T-helper 9 cell (primary cell): Measurements from ENCODE around the gene GAS7.
"Not testable (repeated sequence)": the region's sequence is repeated elsewhere in the genome, so short reads cannot be mapped to it uniquely, and the experiment has no call there.

ENCODE experiments used
- DNase-seq: peaks from one replicate; pipeline ENCODE4 v3.0.0-alpha.2; 2020

The GAS7 gene

GRCh38 chr17:10105513-10106001, 92.8 kb downstream of the GAS7 start:
- no peak for DNase-seq

- DNase-seq: no peak
Measured at GRCh38 chr17:10103712-10104111, 94.7 kb downstream of the GAS7 start.

- DNase-seq: no peak
Measured at GRCh38 chr17:10102817-10103216, 95.6 kb downstream of the GAS7 start.

- no peak for DNase-seq
Measured at GRCh38 chr17:10099051-10099571, 99.3 kb downstream of the GAS7 start.

- no peak for DNase-seq
Measured at GRCh38 chr17:10096596-10096995, 101.8 kb downstream of the GAS7 start.

- DNase-seq: not testable (repeated sequence)
Measured at GRCh38 chr17:10095295-10095694, 103.1 kb downstream of the GAS7 start.

- no peak for DNase-seq
Measured at GRCh38 chr17:10094797-10095196, 103.6 kb downstream of the GAS7 start.

- no peak for DNase-seq
Measured at GRCh38 chr17:10092595-10092994, 105.8 kb downstream of the GAS7 start.

GRCh38 chr17:10091046-10091445, 107.4 kb downstream of the GAS7 start:
- DNase-seq: no peak

- no peak for DNase-seq
Measured at GRCh38 chr17:10089196-10089804, 109.1 kb downstream of the GAS7 start.

- no peak for DNase-seq
Measured at GRCh38 chr17:10088444-10088843, 110.0 kb downstream of the GAS7 start.

- DNase-seq: no peak
Measured at GRCh38 chr17:10087355-10087754, 111.1 kb downstream of the GAS7 start.

- DNase-seq: no peak
Measured at GRCh38 chr17:10083864-10084263, 114.5 kb downstream of the GAS7 start.

GRCh38 chr17:10082795-10083194, 115.6 kb downstream of the GAS7 start:
- DNase-seq: no peak

- DNase-seq: no peak
Measured at GRCh38 chr17:10081571-10082169, 116.7 kb downstream of the GAS7 start.

GRCh38 chr17:10077561-10078299, 120.7 kb downstream of the GAS7 start:
- DNase-seq: no peak

GRCh38 chr17:10075919-10076318, 122.5 kb downstream of the GAS7 start:
- no peak for DNase-seq

- no peak for DNase-seq
Measured at GRCh38 chr17:10073941-10074340, 124.5 kb downstream of the GAS7 start.

- DNase-seq: no peak
Measured at GRCh38 chr17:10072556-10073425, 125.6 kb downstream of the GAS7 start.

GRCh38 chr17:10072086-10072485, 126.3 kb downstream of the GAS7 start:
- DNase-seq: no peak

- no peak for DNase-seq
Measured at GRCh38 chr17:10071141-10071540, 127.3 kb downstream of the GAS7 start.

- DNase-seq: no peak
Measured at GRCh38 chr17:10070690-10071089, 127.7 kb downstream of the GAS7 start.

GRCh38 chr17:10069301-10069700, 129.1 kb downstream of the GAS7 start:
- DNase-seq: no peak
